SK-N-SH (cell line): ENCODE results near the gene TP53I11. TPM values are rescaled to one million over a fixed set of nuclear protein-coding genes. Genes with fewer than 3 reads are reported as not detected.

Experiments
- CTCF ChIA-PET: fragments of 300-600, 350-600 bp; formaldehyde crosslinking; extraction: SDS; loops from one replicate; lab custom pipeline; 2021; lab: Yijun Ruan, JAX
- POLR2A ChIA-PET: fragments of 350-600 bp; sonication (Branson Sonifier 250); formaldehyde crosslinking; extraction: SDS; loops from one replicate; lab custom pipeline; 2020; ENCODE audit warnings: antibody characterized with exemption, inconsistent platforms; lab: Yijun Ruan, JAX
- DNase-seq: peaks from one replicate; pipeline ENCODE4 v3.0.0; 2012
- H2AFZ ChIP-seq: fragments of 200-600 bp; sonication (generic); 2 replicates; pipeline ENCODE4 v1.8.1; 2016; ENCODE audit warnings: antibody characterized with exemption, mild to moderate bottlenecking, low read depth
- H3F3A ChIP-seq: fragments of 200-600 bp; sonication (generic); replicated peaks from 2 replicates; pipeline ENCODE3; 2016; ENCODE audit warnings: antibody characterized with exemption, mild to moderate bottlenecking; ENCODE audit not compliant: insufficient read depth
- H3K27ac ChIP-seq, 2 experiments: fragments of 200-500 bp in 1 of 2; fragments of 200-600 bp in 1 of 2; sonication (Bioruptor generic) in 1 of 2; sonication (generic), shearing (Covaris generic) in 1 of 2; 2 replicates each; pipeline versions ENCODE4 v1.5.1 to v1.6.1; 2014 to 2016; ENCODE audit warnings: low read depth in 2 of 2, inconsistent platforms in 1 of 2, low read length in 1 of 2, mild to moderate bottlenecking in 1 of 2, mixed read lengths in 1 of 2
- H3K27me3 ChIP-seq: fragments of 200-600 bp; sonication (generic), shearing (Covaris generic); 2 replicates; pipeline ENCODE4 v1.6.1; 2016; ENCODE audit warnings: mixed run types; ENCODE audit not compliant: insufficient read depth
- H3K36me3 ChIP-seq, 2 experiments: fragments of 200-500 bp in 1 of 2; fragments of 200-600 bp in 1 of 2; sonication (Bioruptor generic) in 1 of 2; sonication (generic) in 1 of 2; replicated peaks in 1 of 2; 2 replicates each; pipeline versions ENCODE3 to v1.5.1; 2014 to 2016; ENCODE audit warnings: low read length in 1 of 2, mild to moderate bottlenecking in 1 of 2; ENCODE audit not compliant: insufficient read depth in 2 of 2, control insufficient read depth in 1 of 2
- H3K4me1 ChIP-seq, 2 experiments: fragments of 200-500 bp in 1 of 2; fragments of 200-600 bp in 1 of 2; sonication (Bioruptor generic) in 1 of 2; sonication (generic), shearing (Covaris generic) in 1 of 2; 2 replicates each; pipeline versions ENCODE4 v1.5.1 to v1.6.1; 2014 to 2016; ENCODE audit warnings: low read depth in 1 of 2, low read length in 1 of 2, mixed run types in 1 of 2; ENCODE audit not compliant: insufficient read depth in 2 of 2, control insufficient read depth in 1 of 2
- H3K4me2 ChIP-seq: fragments of 200-600 bp; sonication (generic), shearing (Covaris generic); 2 replicates; pipeline ENCODE4 v1.6.1; 2017; ENCODE audit warnings: mixed run types
- H3K4me3 ChIP-seq, 2 experiments: fragments of 200-500 bp in 1 of 2; fragments of 200-600 bp in 1 of 2; sonication (Bioruptor generic) in 1 of 2; sonication (generic), shearing (Covaris generic) in 1 of 2; 2 replicates each; pipeline versions ENCODE4 v1.5.1 to v1.8.1; 2014 to 2016; ENCODE audit warnings: low read depth in 2 of 2, inconsistent platforms in 1 of 2, low read length in 1 of 2, mild to moderate bottlenecking in 1 of 2, mixed read lengths in 1 of 2, moderate library complexity in 1 of 2
- H3K79me2 ChIP-seq: fragments of 200-600 bp; sonication (generic); 2 replicates; pipeline ENCODE4 v1.8.1; 2017; ENCODE audit warnings: mild to moderate bottlenecking; ENCODE audit not compliant: insufficient read depth
- H3K9ac ChIP-seq: fragments of 200-600 bp; sonication (generic); 2 replicates; pipeline ENCODE4 v1.6.1; 2017; ENCODE audit warnings: mixed run types
- H3K9me2 ChIP-seq: fragments of 200-600 bp; sonication (generic); 2 replicates; pipeline ENCODE4 v1.6.1; 2017; ENCODE audit warnings: mixed run types
- H3K9me3 ChIP-seq: fragments of 200-600 bp; sonication (generic); 2 replicates; pipeline ENCODE4 v1.6.1; 2017; ENCODE audit warnings: mixed run types, mild to moderate bottlenecking, moderate library complexity
- H4K20me1 ChIP-seq: fragments of 200-600 bp; sonication (generic); 2 replicates; pipeline ENCODE4 v1.6.1; 2017; ENCODE audit warnings: mild to moderate bottlenecking, mixed run types; ENCODE audit not compliant: insufficient read depth
- EP300 ChIP-seq, 2 experiments: IDR thresholded peaks; 2 replicates each; pipeline versions ENCODE4 v1.4.0 to v1.6.1; 2012; ENCODE audit warnings: borderline replicate concordance in 1 of 2, low read depth in 1 of 2, low read length in 1 of 2
- EZH2phosphoT487 ChIP-seq: fragments of 200-600 bp; sonication (generic); IDR thresholded peaks from 2 replicates; pipeline ENCODE4 v1.6.1; 2017; ENCODE audit warnings: low read depth, mixed run types, mild to moderate bottlenecking, antibody characterized with exemption, moderate library complexity, borderline replicate concordance
- FOSL2 ChIP-seq: IDR thresholded peaks from 2 replicates; pipeline ENCODE4 v1.4.0; 2012; ENCODE audit warnings: low read depth, mild to moderate bottlenecking, moderate library complexity, borderline replicate concordance
- FOXJ3 ChIP-seq: sonication (generic); formaldehyde crosslinking; IDR thresholded peaks from 2 replicates; pipeline ENCODE4 v1.5.1; 2020; ENCODE audit warnings: mild to moderate bottlenecking, missing genetic modification reagents
- FOXM1 ChIP-seq: IDR thresholded peaks from 2 replicates; pipeline ENCODE4 v1.4.0; 2012; ENCODE audit warnings: low read depth, mild to moderate bottlenecking
- GABPA ChIP-seq: IDR thresholded peaks from 2 replicates; pipeline ENCODE4 v1.4.0; 2012; ENCODE audit warnings: low read depth, mild to moderate bottlenecking
- GATA2 ChIP-seq: sonication (generic); formaldehyde crosslinking; IDR thresholded peaks from 2 replicates; pipeline ENCODE4 v1.5.0; 2020; ENCODE audit warnings: mild to moderate bottlenecking, missing genetic modification reagents
- MAX ChIP-seq: IDR thresholded peaks from 2 replicates; pipeline ENCODE4 v1.4.0; 2012; ENCODE audit warnings: low read depth
- MEF2A ChIP-seq: IDR thresholded peaks from 2 replicates; pipeline ENCODE4 v1.4.0; 2012; ENCODE audit warnings: low read depth, borderline replicate concordance
- NFIC ChIP-seq: IDR thresholded peaks from 2 replicates; pipeline ENCODE4 v1.4.0; 2012; ENCODE audit warnings: borderline replicate concordance
- NRF1 ChIP-seq: IDR thresholded peaks from 2 replicates; pipeline ENCODE4 v1.6.1; 2012; ENCODE audit warnings: low read depth, mild to moderate bottlenecking, low read length
- RAD21 ChIP-seq: IDR thresholded peaks from 2 replicates; pipeline ENCODE4 v1.6.1; 2012; ENCODE audit warnings: mild to moderate bottlenecking, low read length
- SMC3 ChIP-seq: IDR thresholded peaks from 2 replicates; pipeline ENCODE4 v1.6.1; 2012; ENCODE audit warnings: low read depth, low read length, improper control_type of control experiment
- TCF12 ChIP-seq: IDR thresholded peaks from 2 replicates; pipeline ENCODE4 v1.4.0; 2012
- USF1 ChIP-seq: IDR thresholded peaks from 2 replicates; pipeline ENCODE4 v1.4.0; 2012; ENCODE audit warnings: low read depth, borderline replicate concordance
- USF2 ChIP-seq: fragments of 150-350 bp; IDR thresholded peaks from 2 replicates; pipeline ENCODE4 v1.6.1; 2017; ENCODE audit warnings: antibody characterized with exemption, low read length, low read depth, borderline replicate concordance
- YY1 ChIP-seq: IDR thresholded peaks from 2 replicates; pipeline ENCODE4 v1.4.0; 2012; ENCODE audit warnings: low read depth, mild to moderate bottlenecking
- WGBS: methylation state at CpG from one replicate; pipeline ENCODE4 v1.1.6; 2017; ENCODE audit warnings: low lambda C conversion rate; 5-methylcytosine and 5-hydroxymethylcytosine counted together
- polyA plus RNA-seq, 3 experiments: library from polyadenylated mRNA; depleted of rRNA; stranded (reverse); fragments of >200 nt; gene quantifications; 2 replicates each; pipeline ENCODE4 v1.2.3, GENCODE V29; 2012

TP53I11 gene
- polyA plus RNA-seq, 1 of the 3 experiments (the other 2 are of a cell fraction), result 6.6 TPM

GRCh38 chr11:44943118-44943517, 7.6 kb downstream of the TP53I11 start:
- Histone ChIP-seq H3K36me3 (no peaks in the 10 kb centered on the region), H3K9ac (no peak overlapping the region), H3K79me2 (no peaks in the 10 kb centered on the region), H3K9me2 (no peaks in the 10 kb centered on the region), H3K4me3 (no peak overlapping the region), H4K20me1 (peaks cover 40% of the 10 kb centered on the region), H3K27me3 (no peaks in the 10 kb centered on the region), H3F3A (peaks cover 3% of the 10 kb centered on the region), H3K4me1 (peaks cover 0 to 8% of the 10 kb centered on the region in 2 experiments; a peak in 1 of 4 replicates), H2AFZ (no peak overlapping the region), H3K27ac (no peak overlapping the region), H3K4me2 (no peak overlapping the region), H3K9me3 (no peaks in the 10 kb centered on the region)
- no peak for TF ChIP-seq EZH2phosphoT487
- no peak for TF ChIP-seq NRF1
- TF ChIP-seq YY1, result no peak
- WGBS, result 99% methylated on average over 6 of the region's 7 CpGs
- ChIA-PET POLR2A (no interaction called here), CTCF (interaction anchor here (1.3 to 24.2 kb wide), 4 partner anchors 11 to 156 kb away, joined by 3 to 1245 read pairs (median 55); no protein-coding TSS in a partner anchor)
- no peak for DNase-seq

- Histone ChIP-seq H3K27ac (no peak overlapping the region), H3K9me2 (no peaks in the 10 kb centered on the region), H3F3A (peaks cover 3% of the 10 kb centered on the region), H3K9me3 (no peaks in the 10 kb centered on the region), H3K27me3 (no peaks in the 10 kb centered on the region), H4K20me1 (peaks cover 37% of the 10 kb centered on the region), H3K36me3 (no peaks in the 10 kb centered on the region), H3K4me1 (peaks cover 0 to 8% of the 10 kb centered on the region in 2 experiments; a peak in 1 of 4 replicates), H3K4me2 (no peak overlapping the region), H3K9ac (no peak overlapping the region), H3K79me2 (no peaks in the 10 kb centered on the region), H2AFZ (no peak overlapping the region), H3K4me3 (no peak overlapping the region)
- CTCF ChIA-PET, result interaction anchor here (1.2 to 24.2 kb wide), 8 partner anchors 5 to 390 kb away, joined by 3 to 1245 read pairs (median 10); partner anchors contain the start of gene TP53I11
- POLR2A ChIA-PET, result no interaction called here
- 91% methylated on average over 7 of the region's 10 CpGs for WGBS
- TF ChIP-seq NRF1 (no peak), GATA2 (CRISPR knock-in tag) (no peak), RAD21 (no peak), USF1 (no peak), GABPA (no peak), USF2 (no peak), FOSL2 (no peak), NFIC (no peak), MEF2A (no peak), EZH2phosphoT487 (no peak), FOXM1 (no peak), TCF12 (no peak), FOXJ3 (CRISPR knock-in tag) (no peak), EP300 (IDR thresholded peaks at IDR 0.05; ENCODE audit: borderline replicate concordance in 1 of 2, low read depth in 1 of 2, low read length in 1 of 2) (no peak), SMC3 (no peak), MAX (no peak)
- no peak for DNase-seq
Measured at GRCh38 chr11:44942029-44942955, 8.4 kb downstream of the TP53I11 start.
